WTC11 (cell line): ENCODE results near the gene FHIT. TPM values are rescaled to one million over a fixed set of nuclear protein-coding genes. Genes with fewer than 3 reads are reported as not detected.

Experiments used
- ATAC-seq: fragments of 200-7000 bp; cut with Tn5 transposase; 2 replicates; pipeline ENCODE4 v1.10.0; 2021; ENCODE audit warnings: mild to moderate bottlenecking, moderate library complexity
- CTCF ChIA-PET: fragments of 300-600 bp; sonication (Branson Sonifier 250); formaldehyde crosslinking; loops from one replicate; lab custom pipeline; 2021; ENCODE audit warnings: antibody characterized with exemption; lab: Charles Lee
- POLR2A ChIA-PET: fragments of 350-600 bp; sonication (Branson Sonifier 250); formaldehyde crosslinking; loops from one replicate; lab custom pipeline; 2021; ENCODE audit warnings: antibody characterized with exemption; lab: Charles Lee
- DNase-seq: peaks from one replicate; pipeline ENCODE4 v3.0.0; 2021; ENCODE audit warnings: low spot score
- H3K27ac Mint-ChIP-seq: 2 replicates; pipeline ENCODE4 v1.8.0; 2021; ENCODE audit warnings: mixed read lengths
- H3K27me3 Mint-ChIP-seq: 2 replicates; pipeline ENCODE4 v1.8.0; 2021; ENCODE audit warnings: low read depth, mild to moderate bottlenecking, moderate library complexity, mixed read lengths
- H3K36me3 Mint-ChIP-seq: 2 replicates; pipeline ENCODE4 v1.8.0; 2021; ENCODE audit warnings: mixed read lengths
- H3K4me1 Mint-ChIP-seq: 2 replicates; pipeline ENCODE4 v1.8.0; 2022; ENCODE audit warnings: mixed read lengths
- H3K4me3 Mint-ChIP-seq: 2 replicates; pipeline ENCODE4 v1.8.0; 2021; ENCODE audit warnings: mild to moderate bottlenecking, moderate library complexity, mixed read lengths
- H3K9me3 Mint-ChIP-seq: 2 replicates; pipeline ENCODE4 v1.8.0; 2021; ENCODE audit warnings: mixed read lengths
- ATF1 ChIP-seq: sonication (generic); formaldehyde crosslinking; IDR thresholded peaks from 2 replicates; pipeline ENCODE4 v1.8.1; 2023; ENCODE audit warnings: mild to moderate bottlenecking, moderate library complexity, missing genetic modification reagents
- ATF2 ChIP-seq: sonication (generic); formaldehyde crosslinking; IDR thresholded peaks from 2 replicates; pipeline ENCODE4 v1.8.1; 2022; ENCODE audit warnings: low read depth, missing genetic modification reagents, borderline replicate concordance
- E2F1 ChIP-seq: sonication (generic); formaldehyde crosslinking; IDR thresholded peaks from 2 replicates; pipeline ENCODE4 v1.8.0; 2022; ENCODE audit warnings: mild to moderate bottlenecking, missing genetic modification reagents
- E2F4 ChIP-seq: sonication (generic); formaldehyde crosslinking; IDR thresholded peaks from 2 replicates; pipeline ENCODE4 v1.8.1; 2022; ENCODE audit warnings: low read depth, mild to moderate bottlenecking, moderate library complexity, missing genetic modification reagents, borderline replicate concordance
- E2F5 ChIP-seq: sonication (generic); formaldehyde crosslinking; IDR thresholded peaks from 2 replicates; pipeline ENCODE4 v1.8.1; 2022; ENCODE audit warnings: mild to moderate bottlenecking, moderate library complexity, missing genetic modification reagents
- ELF4 ChIP-seq: sonication (generic); formaldehyde crosslinking; IDR thresholded peaks from 2 replicates; pipeline ENCODE4 v1.8.1; 2022; ENCODE audit warnings: low read depth, mild to moderate bottlenecking, moderate library complexity, missing genetic modification reagents
- ETV6 ChIP-seq: sonication (generic); formaldehyde crosslinking; IDR thresholded peaks from 2 replicates; pipeline ENCODE4 v1.8.1; 2022; ENCODE audit warnings: mild to moderate bottlenecking, missing genetic modification reagents
- FOXP4 ChIP-seq: sonication (generic); formaldehyde crosslinking; IDR thresholded peaks from 2 replicates; pipeline ENCODE4 v1.8.0; 2022; ENCODE audit warnings: mild to moderate bottlenecking, missing genetic modification reagents
- HMGXB4 ChIP-seq: sonication (generic); formaldehyde crosslinking; IDR thresholded peaks from 2 replicates; pipeline ENCODE4 v1.8.1; 2023; ENCODE audit warnings: mild to moderate bottlenecking, moderate library complexity, missing genetic modification reagents
- IRF1 ChIP-seq: sonication (generic); formaldehyde crosslinking; IDR thresholded peaks from 2 replicates; pipeline ENCODE4 v1.8.0; 2023; ENCODE audit warnings: missing genetic modification reagents
- JAZF1 ChIP-seq: fragments of 250-450 bp; sonication (Bioruptor Pico); IDR thresholded peaks from 2 replicates; pipeline ENCODE4 v1.9.0; 2021; ENCODE audit warnings: moderate library complexity, mild to moderate bottlenecking, inconsistent platforms
- MYBL2 ChIP-seq: sonication (generic); formaldehyde crosslinking; IDR thresholded peaks from 2 replicates; pipeline ENCODE4 v1.8.1; 2023; ENCODE audit warnings: mild to moderate bottlenecking, moderate library complexity, missing genetic modification reagents
- PRRX2 ChIP-seq: fragments of 250-450 bp; sonication (Bioruptor Pico); IDR thresholded peaks from 2 replicates; pipeline ENCODE4 v1.8.0; 2021; ENCODE audit warnings: mild to moderate bottlenecking
- RELA ChIP-seq: sonication (generic); formaldehyde crosslinking; IDR thresholded peaks from 2 replicates; pipeline ENCODE4 v1.8.1; 2022; ENCODE audit warnings: missing genetic modification reagents, mild to moderate bottlenecking, borderline replicate concordance
- SMAD3 ChIP-seq: sonication (generic); formaldehyde crosslinking; IDR thresholded peaks from 2 replicates; pipeline ENCODE4 v1.8.0; 2022; ENCODE audit warnings: missing genetic modification reagents, mild to moderate bottlenecking, borderline replicate concordance
- USF2 ChIP-seq: sonication (generic); formaldehyde crosslinking; IDR thresholded peaks from 2 replicates; pipeline ENCODE4 v1.8.1; 2023; ENCODE audit warnings: mild to moderate bottlenecking, missing genetic modification reagents, moderate library complexity
- ZNF121 ChIP-seq: sonication (generic); formaldehyde crosslinking; IDR thresholded peaks from 2 replicates; pipeline ENCODE4 v1.8.0; 2023; ENCODE audit warnings: missing genetic modification reagents
- ZNF317 ChIP-seq: sonication (generic); formaldehyde crosslinking; IDR thresholded peaks from 2 replicates; pipeline ENCODE4 v1.8.1; 2023; ENCODE audit warnings: low read depth, mild to moderate bottlenecking, moderate library complexity, missing genetic modification reagents, borderline replicate concordance
- ZNF416 ChIP-seq: fragments of 250-450 bp; sonication (Bioruptor Pico); IDR thresholded peaks from 2 replicates; pipeline ENCODE4 v1.9.0; 2021; ENCODE audit warnings: mild to moderate bottlenecking, inconsistent platforms
- total RNA-seq: library from RNA; stranded (reverse); gene quantifications from 3 replicates; pipeline ENCODE4 v1.2.3, GENCODE V29; 2021

The FHIT gene
- total RNA-seq, 1 experiment from 2014 or later, result 2.6 TPM

GRCh38 chr3:61178167-61178566 is 73.1 kb downstream of the FHIT start (continued):
- no peak for TF ChIP-seq JAZF1 (CRISPR knock-in tag)
- TF ChIP-seq E2F5 (CRISPR knock-in tag), result no peak

- Mint-ChIP-seq H3K27me3 (no peaks in the 10 kb centered on the region), H3K9me3 (peaks cover 5% of the 10 kb centered on the region; the same call in 1 of the 2 replicates), H3K4me1 (peaks cover 10% of the 10 kb centered on the region), H3K27ac (no peak overlapping the region), H3K36me3 (no peaks in the 10 kb centered on the region; the same call in 1 of the 2 replicates), H3K4me3 (no peak overlapping the region)
- DNase-seq (no peak), ATAC-seq (no peak)
- TF ChIP-seq PRRX2 (CRISPR knock-in tag) (no peak), E2F5 (CRISPR knock-in tag) (no peak), ATF2 (no peak), IRF1 (no peak), HMGXB4 (CRISPR knock-in tag) (no peak), ETV6 (CRISPR knock-in tag) (no peak), FOXP4 (CRISPR knock-in tag) (no peak), SMAD3 (CRISPR knock-in tag) (no peak), ATF1 (CRISPR knock-in tag) (no peak)
- ChIA-PET POLR2A (interaction anchor here (0.7 kb wide), 1 partner anchor 36 kb away, joined by 3 read pairs; no protein-coding TSS in a partner anchor), CTCF (no interaction called here)
Observed at GRCh38 chr3:61177450-61177849, 73.8 kb downstream of the FHIT start.

- ChIA-PET CTCF (no interaction called here), POLR2A (no interaction called here)
- DNase-seq, result no peak
- Mint-ChIP-seq H3K9me3 (peaks cover 5% of the 10 kb centered on the region; the same call in 1 of the 2 replicates), H3K27ac (no peak overlapping the region; the same call in 1 of the 2 replicates), H3K27me3 (no peaks in the 10 kb centered on the region), H3K4me1 (peaks cover 20% of the 10 kb centered on the region), H3K36me3 (no peaks in the 10 kb centered on the region; the same call in 1 of the 2 replicates), H3K4me3 (no peak overlapping the region)
- no peak for ATAC-seq
- TF ChIP-seq RELA (CRISPR knock-in tag) (no peak), ZNF416 (no peak), USF2 (no peak), E2F4 (CRISPR knock-in tag) (no peak), ZNF317 (no peak), E2F1 (CRISPR knock-in tag) (no peak), ZNF121 (CRISPR knock-in tag) (no peak), MYBL2 (CRISPR knock-in tag) (no peak), IRF1 (no peak), ELF4 (no peak)
Observed at GRCh38 chr3:61173676-61174075, 77.6 kb downstream of the FHIT start.
